Measurements from ENCODE around the gene POC5.

The POC5 gene

DNA sequence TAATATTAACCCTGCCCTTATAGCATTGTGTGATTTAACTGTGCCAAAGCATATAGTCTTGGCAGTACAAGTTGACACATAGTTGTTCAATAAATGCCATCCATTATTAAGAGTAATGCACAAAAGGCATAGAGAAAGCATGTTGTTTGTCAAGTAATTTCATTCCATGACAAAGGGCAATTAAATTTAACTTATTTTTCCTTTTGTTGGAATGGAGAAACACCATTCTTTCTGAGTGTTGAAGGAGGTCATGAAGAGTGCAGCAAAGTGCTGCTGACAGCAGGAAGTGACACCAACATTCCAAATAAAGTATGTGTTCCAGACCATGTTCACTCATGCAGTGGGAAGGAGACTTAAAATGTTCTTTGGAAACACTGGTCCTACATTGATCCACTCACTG is 76.8 kb downstream of the POC5 start:
- H3K79me2 ChIP-seq (ENCODE audit: control insufficient read depth, low read length): no peaks in the 10 kb centered on the region
- no peaks in the 10 kb centered on the region for H4K20me1 ChIP-seq (ENCODE audit: control insufficient read depth, insufficient read depth, low read depth, low read length)
- H3K4me2 ChIP-seq (ENCODE audit: low read length): no peak overlapping the region
- no peaks in the 10 kb centered on the region for H3K4me1 ChIP-seq (ENCODE audit: control insufficient read depth, low read length)
- no peaks in the 10 kb centered on the region for H3K9me2 ChIP-seq (replicated peaks; ENCODE audit: control insufficient read depth, low read length)
- no peak overlapping the region for H3K27ac ChIP-seq (ENCODE audit: low read depth, low read length)
- H3F3A ChIP-seq (ENCODE audit: control insufficient read depth, insufficient read depth): no peaks in the 10 kb centered on the region
- no peaks in the 10 kb centered on the region for H3K36me3 ChIP-seq (ENCODE audit: control insufficient read depth, low read length)
- TF ChIP-seq EZH2phosphoT487 (IDR thresholded peaks at IDR 0.05; ENCODE audit: borderline replicate concordance, low read length): no peak
- no peaks in the 10 kb centered on the region for H3K27me3 ChIP-seq (ENCODE audit: control insufficient read depth, low read length)
- no peaks in the 10 kb centered on the region for H3K9me3 ChIP-seq (ENCODE audit: control insufficient read depth, insufficient read depth, low read length)
- no peak overlapping the region for H3K4me3 ChIP-seq (ENCODE audit: low read length)

DNA sequence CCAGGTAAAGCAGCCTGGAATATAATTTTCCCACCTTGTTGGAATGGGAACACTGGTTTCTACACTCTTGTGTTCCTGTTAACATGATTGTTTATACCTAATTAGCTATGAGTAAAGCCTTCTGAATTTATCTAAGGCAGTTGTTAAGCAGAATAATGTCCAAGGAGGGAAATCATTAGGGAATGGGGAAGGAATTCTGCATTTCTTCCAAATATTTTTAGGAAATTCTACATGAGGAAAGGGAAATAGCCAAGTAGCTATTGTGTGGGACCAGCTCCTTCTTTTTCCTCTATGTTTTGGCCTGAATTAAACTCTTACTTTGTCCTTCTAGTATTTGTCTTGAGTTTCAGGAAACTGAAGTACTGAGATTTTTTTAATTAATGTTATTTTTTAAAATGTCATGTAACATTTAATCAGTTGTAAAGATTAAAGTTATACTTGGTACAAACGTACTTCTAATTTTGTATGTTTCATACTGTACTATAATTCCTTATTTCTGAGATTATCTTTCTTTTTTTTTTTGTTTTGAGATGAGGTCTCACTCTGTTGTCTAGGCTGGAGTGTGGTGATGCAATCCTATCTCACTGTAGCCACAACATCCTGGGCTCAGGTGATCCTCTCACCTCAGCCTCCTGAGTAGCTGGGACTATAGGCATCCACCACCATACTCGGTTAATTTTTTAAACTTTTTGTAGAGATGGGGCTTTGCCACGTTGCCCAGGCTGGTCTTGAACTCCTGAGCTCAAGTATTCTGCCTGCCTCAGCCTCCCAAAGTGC is 77.5 kb downstream of the POC5 start:
- Histone ChIP-seq H3F3A (ENCODE audit: control insufficient read depth, insufficient read depth) (no peaks in the 10 kb centered on the region), H3K4me2 (ENCODE audit: low read length) (no peak overlapping the region), H3K9me3 (ENCODE audit: control insufficient read depth, insufficient read depth, low read length) (no peaks in the 10 kb centered on the region), H3K36me3 (ENCODE audit: control insufficient read depth, low read length) (no peaks in the 10 kb centered on the region), H3K4me3 (ENCODE audit: low read length) (no peak overlapping the region), H4K20me1 (ENCODE audit: control insufficient read depth, insufficient read depth, low read depth, low read length) (no peaks in the 10 kb centered on the region), H3K4me1 (ENCODE audit: control insufficient read depth, low read length) (no peaks in the 10 kb centered on the region), H3K27me3 (ENCODE audit: control insufficient read depth, low read length) (no peaks in the 10 kb centered on the region), H3K9me2 (replicated peaks; ENCODE audit: control insufficient read depth, low read length) (no peaks in the 10 kb centered on the region), H3K79me2 (ENCODE audit: control insufficient read depth, low read length) (no peaks in the 10 kb centered on the region), H3K27ac (ENCODE audit: low read depth, low read length) (no peak overlapping the region)
- TF ChIP-seq EZH2phosphoT487 (IDR thresholded peaks at IDR 0.05; ENCODE audit: borderline replicate concordance, low read length): no peak
- TF ChIP-seq, protein P1, sequence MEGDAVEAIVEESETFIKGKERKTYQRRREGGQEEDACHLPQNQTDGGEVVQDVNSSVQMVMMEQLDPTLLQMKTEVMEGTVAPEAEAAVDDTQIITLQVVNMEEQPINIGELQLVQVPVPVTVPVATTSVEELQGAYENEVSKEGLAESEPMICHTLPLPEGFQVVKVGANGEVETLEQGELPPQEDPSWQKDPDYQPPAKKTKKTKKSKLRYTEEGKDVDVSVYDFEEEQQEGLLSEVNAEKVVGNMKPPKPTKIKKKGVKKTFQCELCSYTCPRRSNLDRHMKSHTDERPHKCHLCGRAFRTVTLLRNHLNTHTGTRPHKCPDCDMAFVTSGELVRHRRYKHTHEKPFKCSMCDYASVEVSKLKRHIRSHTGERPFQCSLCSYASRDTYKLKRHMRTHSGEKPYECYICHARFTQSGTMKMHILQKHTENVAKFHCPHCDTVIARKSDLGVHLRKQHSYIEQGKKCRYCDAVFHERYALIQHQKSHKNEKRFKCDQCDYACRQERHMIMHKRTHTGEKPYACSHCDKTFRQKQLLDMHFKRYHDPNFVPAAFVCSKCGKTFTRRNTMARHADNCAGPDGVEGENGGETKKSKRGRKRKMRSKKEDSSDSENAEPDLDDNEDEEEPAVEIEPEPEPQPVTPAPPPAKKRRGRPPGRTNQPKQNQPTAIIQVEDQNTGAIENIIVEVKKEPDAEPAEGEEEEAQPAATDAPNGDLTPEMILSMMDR (IDR thresholded peaks at IDR 0.05; ENCODE audit: low read depth, low read length, poor library complexity, severe bottlenecking): no peak

DNA sequence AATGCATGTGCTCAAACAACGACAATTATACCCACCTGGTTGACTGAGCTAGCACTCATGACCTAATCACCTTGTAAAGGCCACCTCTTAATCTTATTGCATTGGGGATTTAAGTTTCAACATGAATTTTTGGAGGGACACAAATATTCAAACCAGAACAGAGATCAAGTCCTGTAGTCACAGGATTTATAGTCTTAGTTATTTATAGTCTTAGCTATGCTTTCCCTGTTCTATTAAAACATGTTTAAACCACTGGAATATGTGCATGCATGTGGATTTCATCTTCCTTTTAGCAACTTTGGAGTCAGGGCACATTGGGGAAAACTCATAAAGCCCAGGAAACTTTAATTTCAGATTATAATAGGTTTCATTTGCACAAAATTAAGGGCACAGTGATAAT is 79.3 kb downstream of the POC5 start:
- no peaks in the 10 kb centered on the region for H3K79me2 ChIP-seq (ENCODE audit: control insufficient read depth, low read length)
- H4K20me1 ChIP-seq (ENCODE audit: control insufficient read depth, insufficient read depth, low read depth, low read length): no peaks in the 10 kb centered on the region
- H3K4me3 ChIP-seq (ENCODE audit: low read length): no peak overlapping the region
- no peak overlapping the region for H3K4me2 ChIP-seq (ENCODE audit: low read length)
- H3F3A ChIP-seq (ENCODE audit: control insufficient read depth, insufficient read depth): no peaks in the 10 kb centered on the region
- no peaks in the 10 kb centered on the region for H3K9me2 ChIP-seq (replicated peaks; ENCODE audit: control insufficient read depth, low read length)
- no peaks in the 10 kb centered on the region for H3K9me3 ChIP-seq (ENCODE audit: control insufficient read depth, insufficient read depth, low read length)
- H3K27ac ChIP-seq (ENCODE audit: low read depth, low read length): no peak overlapping the region
- no peaks in the 10 kb centered on the region for H3K4me1 ChIP-seq (ENCODE audit: control insufficient read depth, low read length)
- TF ChIP-seq, protein P1 (IDR thresholded peaks at IDR 0.05; ENCODE audit: low read depth, low read length, poor library complexity, severe bottlenecking): no peak
- TF ChIP-seq EZH2phosphoT487 (IDR thresholded peaks at IDR 0.05; ENCODE audit: borderline replicate concordance, low read length): no peak
- no peaks in the 10 kb centered on the region for H3K36me3 ChIP-seq (ENCODE audit: control insufficient read depth, low read length)
- H3K27me3 ChIP-seq (ENCODE audit: control insufficient read depth, low read length): no peaks in the 10 kb centered on the region

DNA sequence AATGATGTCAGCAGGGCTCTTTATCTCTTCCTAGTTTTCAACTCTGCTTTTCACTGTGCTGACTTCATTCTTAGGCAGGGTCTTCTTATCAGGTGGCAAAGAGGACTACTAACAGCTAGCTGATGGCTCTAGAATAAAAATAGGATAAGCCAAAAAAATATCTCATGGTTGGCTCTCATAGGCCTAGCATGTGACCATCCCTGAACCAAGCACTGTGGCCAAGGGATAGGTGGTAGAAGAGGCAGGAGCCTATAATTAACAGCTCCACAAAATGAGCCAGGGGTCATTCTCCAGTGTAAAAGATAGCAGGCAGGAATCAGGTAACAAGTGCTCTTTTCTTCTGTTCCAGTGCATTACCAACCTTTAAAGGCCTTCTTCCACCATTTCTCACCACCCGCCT is 84.9 kb downstream of the POC5 start:
- H3K9me2 ChIP-seq (replicated peaks; ENCODE audit: control insufficient read depth, low read length): no peaks in the 10 kb centered on the region
- no peaks in the 10 kb centered on the region for H3K79me2 ChIP-seq (ENCODE audit: control insufficient read depth, low read length)
- TF ChIP-seq EZH2phosphoT487 (IDR thresholded peaks at IDR 0.05; ENCODE audit: borderline replicate concordance, low read length): no peak
- TF ChIP-seq, protein P1 (IDR thresholded peaks at IDR 0.05; ENCODE audit: low read depth, low read length, poor library complexity, severe bottlenecking): no peak
- no peaks in the 10 kb centered on the region for H3K9me3 ChIP-seq (ENCODE audit: control insufficient read depth, insufficient read depth, low read length)
- H4K20me1 ChIP-seq (ENCODE audit: control insufficient read depth, insufficient read depth, low read depth, low read length): no peaks in the 10 kb centered on the region
- H3K4me2 ChIP-seq (ENCODE audit: low read length): no peak overlapping the region
- no peak overlapping the region for H3K27ac ChIP-seq (ENCODE audit: low read depth, low read length)
- no peaks in the 10 kb centered on the region for H3K27me3 ChIP-seq (ENCODE audit: control insufficient read depth, low read length)
- no peaks in the 10 kb centered on the region for H3K36me3 ChIP-seq (ENCODE audit: control insufficient read depth, low read length)
- H3F3A ChIP-seq (ENCODE audit: control insufficient read depth, insufficient read depth): no peaks in the 10 kb centered on the region
- no peak overlapping the region for H3K4me3 ChIP-seq (ENCODE audit: low read length)
- H3K4me1 ChIP-seq (ENCODE audit: control insufficient read depth, low read length): peaks cover 1% of the 10 kb centered on the region

Measured in DOHH2 (cell line).